ENCODE data around the gene CEACAM18.
A peak's percentile ranks its signal among the peaks of the same experiment; 100 is the strongest.
"Not testable (repeated sequence)": the region's sequence is repeated elsewhere in the genome, so short reads cannot be mapped to it uniquely, and the experiment has no call there.

Gene CEACAM18

GRCh38 chr19:51478381-51479234 is at the start of gene CEACAM18:
Gene CEACAM18, plus strand, starts transcription at chr19:51478539.
- DNase-seq = no peak

- DNase-seq = no peak
Measured at GRCh38 chr19:51430221-51430620, 48.1 kb upstream of the CEACAM18 start.

GRCh38 chr19:51431124-51431523 is 47.2 kb upstream of the CEACAM18 start:
- DNase-seq = no peak

GRCh38 chr19:51433043-51433442 is 45.3 kb upstream of the CEACAM18 start:
- no peak for DNase-seq

GRCh38 chr19:51434456-51434855 is 43.9 kb upstream of the CEACAM18 start:
- DNase-seq = no peak

- peak; percentile 52 for DNase-seq
Measured at GRCh38 chr19:51439021-51439465, 39.3 kb upstream of the CEACAM18 start.

- DNase-seq = no peak
Measured at GRCh38 chr19:51440052-51440451, 38.3 kb upstream of the CEACAM18 start.

- DNase-seq = peak; percentile 83
Measured at GRCh38 chr19:51440846-51441409, 37.4 kb upstream of the CEACAM18 start.

- DNase-seq = peak; percentile 93
Measured at GRCh38 chr19:51441410-51442390, 36.6 kb upstream of the CEACAM18 start.

GRCh38 chr19:51447510-51447909 is 30.8 kb upstream of the CEACAM18 start:
- not testable (repeated sequence) for DNase-seq

- no peak for DNase-seq
Measured at GRCh38 chr19:51448011-51448410, 30.3 kb upstream of the CEACAM18 start.

GRCh38 chr19:51448411-51449016 is 29.8 kb upstream of the CEACAM18 start:
- peak; percentile 75 for DNase-seq

- peak; percentile 78 for DNase-seq
Measured at GRCh38 chr19:51450730-51451307, 27.5 kb upstream of the CEACAM18 start.

- no peak for DNase-seq
Measured at GRCh38 chr19:51456541-51457290, 21.6 kb upstream of the CEACAM18 start.

GRCh38 chr19:51457351-51458013 is 20.9 kb upstream of the CEACAM18 start:
- DNase-seq = no peak

GRCh38 chr19:51458051-51458645 is 20.2 kb upstream of the CEACAM18 start, which contains the start of gene SIGLEC8:
Gene SIGLEC8, minus strand, starts transcription at chr19:51458454. Its CDS starts 67 bp downstream, at chr19:51458387.
- no peak for DNase-seq

GRCh38 chr19:51458899-51459505 is 19.3 kb upstream of the CEACAM18 start:
- DNase-seq = no peak

GRCh38 chr19:51460164-51460992 is 18.0 kb upstream of the CEACAM18 start:
- no peak for DNase-seq

GRCh38 chr19:51461723-51462161 is 16.6 kb upstream of the CEACAM18 start:
- DNase-seq = no peak
